GM15510 (cell line): ENCODE results near the gene GGT5.

Experiments
- POLR2A ChIP-seq: IDR thresholded peaks from 3 replicates; pipeline ENCODE4 v1.6.1; 2011; ENCODE audit warnings: borderline replicate concordance; ENCODE audit not compliant: insufficient read length; ENCODE audit errors: extremely low read depth

GGT5 gene

GRCh38 chr22:24235315-24235714 lies 9.6 kb downstream of the GGT5 start:
- no peak for TF ChIP-seq POLR2A

GRCh38 chr22:24233816-24234215 lies 11.1 kb downstream of the GGT5 start:
- TF ChIP-seq POLR2A: no peak

GRCh38 chr22:24233235-24233634 lies 11.6 kb downstream of the GGT5 start:
- TF ChIP-seq POLR2A: no peak

- TF ChIP-seq POLR2A: no peak
These were observed 12.2 kb downstream of the GGT5 start for GRCh38 chr22:24232725-24233124.

- TF ChIP-seq POLR2A: no peak
These were observed 12.8 kb downstream of the GGT5 start for GRCh38 chr22:24232124-24232523.

GRCh38 chr22:24231706-24232105 lies 13.2 kb downstream of the GGT5 start:
- no peak for TF ChIP-seq POLR2A

GRCh38 chr22:24230911-24231656 lies 13.8 kb downstream of the GGT5 start:
- no peak for TF ChIP-seq POLR2A

GRCh38 chr22:24225951-24226350 lies 18.9 kb downstream of the GGT5 start:
- no peak for TF ChIP-seq POLR2A

GRCh38 chr22:24225044-24225601 lies 19.8 kb downstream of the GGT5 start:
- TF ChIP-seq POLR2A: no peak

GRCh38 chr22:24224468-24224867 lies 20.4 kb downstream of the GGT5 start:
- no peak for TF ChIP-seq POLR2A

- TF ChIP-seq POLR2A: no peak
These were observed 25.1 kb downstream of the GGT5 start for GRCh38 chr22:24219750-24220149.

GRCh38 chr22:24217384-24217783 lies 27.5 kb downstream of the GGT5 start:
- TF ChIP-seq POLR2A: no peak

GRCh38 chr22:24216541-24217209 lies 28.2 kb downstream of the GGT5 start:
- no peak for TF ChIP-seq POLR2A

- no peak for TF ChIP-seq POLR2A
These were observed 30.2 kb downstream of the GGT5 start for GRCh38 chr22:24214467-24215285.

GRCh38 chr22:24209687-24210086 lies 35.2 kb downstream of the GGT5 start:
- no peak for TF ChIP-seq POLR2A
